SKM-1 (cell line): ENCODE results near the gene ADAMTS20.
A peak's percentile ranks its signal among the peaks of the same experiment; 100 is the strongest.

Experiments
- DNase-seq: peaks from one replicate; lab custom pipeline; 2025; ENCODE audit not compliant: unreplicated experiment; lab: John Stamatoyannopoulos, UW

ADAMTS20 gene

GRCh38 chr12:43482311-43483085 is 69.5 kb downstream of the ADAMTS20 start:
- peak; percentile 1 for DNase-seq

GRCh38 chr12:43480591-43480990 is 71.4 kb downstream of the ADAMTS20 start:
- DNase-seq = no peak

GRCh38 chr12:43462741-43463140 is 89.3 kb downstream of the ADAMTS20 start:
- DNase-seq = no peak

GRCh38 chr12:43462080-43462479 is 89.9 kb downstream of the ADAMTS20 start:
- no peak for DNase-seq

GRCh38 chr12:43459285-43459684 is 92.7 kb downstream of the ADAMTS20 start:
- DNase-seq = no peak

- no peak for DNase-seq
Observed at GRCh38 chr12:43453761-43454160, 98.2 kb downstream of the ADAMTS20 start.

- DNase-seq = no peak
Observed at GRCh38 chr12:43444940-43445564, 107.0 kb downstream of the ADAMTS20 start.

DNA sequence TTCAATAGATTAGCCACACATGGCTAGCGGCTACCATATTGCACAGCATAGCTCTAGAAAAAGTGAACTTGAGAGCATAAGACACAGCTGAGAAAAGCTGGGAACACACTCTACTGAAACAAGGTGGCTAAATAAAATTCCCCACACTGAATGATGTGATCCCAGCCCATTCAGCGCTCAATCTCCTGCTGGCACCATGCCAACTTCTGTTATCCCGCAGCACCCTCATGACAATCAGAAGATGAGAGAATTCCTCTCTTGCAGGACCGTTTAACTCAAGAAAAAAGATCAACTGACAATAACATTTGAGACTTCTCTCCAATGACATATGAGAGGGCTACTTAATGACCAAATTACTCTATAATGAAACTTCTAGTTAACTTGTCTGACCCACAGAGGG is 115.4 kb downstream of the ADAMTS20 start:
- DNase-seq = no peak

DNA sequence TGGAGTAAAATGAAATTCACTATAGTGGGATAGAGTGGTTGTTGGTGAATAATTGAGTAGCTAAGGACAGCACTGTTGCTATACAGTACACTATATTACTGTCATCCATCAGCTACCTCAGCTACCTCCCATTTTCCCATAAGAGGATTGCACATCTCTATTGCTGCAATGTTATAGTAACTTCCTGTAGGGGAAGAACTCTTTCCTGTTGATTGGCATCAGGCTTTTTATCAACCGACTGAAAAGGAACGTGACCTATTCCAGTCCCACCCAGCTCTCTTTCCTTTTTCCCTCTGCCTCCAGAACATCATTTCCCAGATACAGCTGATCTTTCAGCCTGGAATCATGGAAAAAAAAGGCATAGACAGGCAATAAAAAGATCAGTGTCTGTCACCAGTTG is 117.4 kb downstream of the ADAMTS20 start:
- DNase-seq = no peak

DNA sequence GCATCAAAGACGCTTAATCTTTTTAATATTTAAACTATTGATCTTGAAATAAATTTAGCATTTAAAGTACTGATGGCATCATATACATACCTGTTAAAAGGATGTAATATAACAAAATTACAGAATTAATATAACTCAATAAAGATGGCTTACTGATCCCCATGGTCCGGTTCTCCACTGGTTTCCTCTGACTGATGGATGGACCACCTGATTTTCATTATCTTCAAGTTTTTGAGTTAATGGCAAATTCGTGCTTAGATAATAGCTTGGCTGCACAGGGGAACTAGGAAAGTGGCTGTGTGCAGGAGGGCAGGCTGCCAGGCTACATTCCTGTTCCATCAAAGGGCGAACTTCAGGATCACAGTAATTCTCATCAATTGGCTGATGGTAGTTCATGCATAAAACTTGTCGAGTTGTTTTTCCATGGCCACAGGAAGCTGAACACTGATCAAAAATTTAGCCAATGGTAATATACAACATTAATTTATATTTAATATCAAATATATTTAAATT is 123.9 kb downstream of the ADAMTS20 start:
- no peak for DNase-seq

- DNase-seq = no peak
Observed at GRCh38 chr12:43425361-43425760, 126.6 kb downstream of the ADAMTS20 start.

DNA sequence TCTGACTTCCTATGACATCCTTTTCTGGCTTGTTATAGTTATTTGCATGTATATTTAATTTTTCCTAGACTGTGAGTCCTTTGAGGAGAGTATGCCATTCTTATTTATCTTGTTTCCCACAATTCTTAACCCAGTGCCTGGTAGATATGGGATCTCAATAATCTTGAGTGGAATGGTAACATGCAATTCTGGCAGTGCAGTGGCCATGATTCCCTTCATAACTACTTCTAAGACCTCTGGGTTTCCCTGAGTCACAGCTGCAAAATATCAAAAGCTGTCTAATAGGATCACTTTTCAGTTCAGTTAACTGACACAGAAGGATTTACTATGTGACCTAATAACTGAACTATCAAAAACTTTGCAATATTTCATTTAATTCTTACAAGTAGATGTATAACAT is 135.0 kb downstream of the ADAMTS20 start:
- DNase-seq = no peak

GRCh38 chr12:43407816-43408645 is 144.0 kb downstream of the ADAMTS20 start:
- no peak for DNase-seq

DNA sequence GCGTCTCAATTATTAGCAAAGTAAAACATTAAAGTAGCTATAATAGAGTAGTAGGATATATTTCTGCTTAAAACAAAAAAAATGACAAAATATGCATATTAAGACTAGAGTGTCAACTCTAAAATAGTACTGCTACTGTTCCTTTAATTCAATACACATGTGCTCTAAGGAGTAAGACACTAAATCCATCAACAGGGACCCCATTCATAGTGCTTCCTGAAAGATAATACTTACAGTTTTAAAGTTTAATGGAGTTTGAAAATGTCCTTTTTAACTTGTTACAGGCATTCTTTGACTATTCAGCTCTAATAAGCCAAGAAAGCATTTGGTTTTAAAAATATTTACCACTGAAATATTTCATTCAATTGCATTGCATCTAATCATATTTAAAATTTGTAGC is 145.2 kb downstream of the ADAMTS20 start:
- no peak for DNase-seq

DNA sequence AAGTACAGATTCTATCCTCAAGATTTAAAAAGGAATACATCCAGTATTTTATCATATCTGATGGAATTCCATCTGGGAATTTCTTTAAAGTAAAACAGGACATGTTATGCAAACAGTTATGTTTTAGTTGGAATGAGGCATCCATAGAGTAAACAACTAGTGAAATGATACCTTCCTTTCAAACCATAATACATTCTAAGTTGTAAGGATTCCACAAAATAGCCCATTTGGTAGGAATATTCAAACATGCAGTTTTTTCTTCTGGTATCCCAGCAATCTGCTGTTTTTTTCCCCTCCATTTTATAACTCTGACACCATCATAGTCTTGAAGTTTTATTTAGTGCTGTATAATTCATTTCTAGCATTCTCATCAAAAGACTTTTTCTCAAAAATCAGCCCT is 149.6 kb downstream of the ADAMTS20 start:
- DNase-seq = no peak

- DNase-seq = no peak
Observed at GRCh38 chr12:43401096-43401495, 150.9 kb downstream of the ADAMTS20 start.

- DNase-seq = no peak
Observed at GRCh38 chr12:43396671-43397070, 155.3 kb downstream of the ADAMTS20 start.

- DNase-seq = no peak
Observed at GRCh38 chr12:43392116-43392515, 159.9 kb downstream of the ADAMTS20 start.

- DNase-seq = no peak
Observed at GRCh38 chr12:43381879-43382278, 170.1 kb downstream of the ADAMTS20 start.

- DNase-seq = no peak
Observed at GRCh38 chr12:43378448-43378847, 173.6 kb downstream of the ADAMTS20 start.

DNA sequence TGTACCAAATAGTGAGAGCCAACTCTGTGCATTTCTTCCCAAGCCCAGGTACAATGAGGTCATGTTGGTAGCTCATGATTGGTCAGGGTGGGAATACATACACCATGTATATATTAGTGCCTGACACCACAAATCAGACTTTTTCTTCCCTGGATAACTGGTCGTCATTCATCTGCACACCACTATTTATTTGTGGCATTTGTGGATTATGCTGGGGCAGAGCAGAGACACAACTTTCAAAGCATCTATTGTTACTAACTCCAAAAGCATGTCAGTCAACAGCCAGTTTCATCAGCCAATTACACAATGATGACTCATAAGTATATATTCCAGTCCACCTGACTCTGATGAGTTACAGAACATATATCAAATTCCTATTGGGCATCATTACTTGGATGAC is 181.7 kb downstream of the ADAMTS20 start:
- DNase-seq = no peak
